GM12878 (cell line): ENCODE results near the gene CAMKMT. TPM values are rescaled to one million over a fixed set of nuclear protein-coding genes. Genes with fewer than 3 reads are reported as not detected.

Source experiments
- ATAC-seq: fragments of 200-7000 bp; cut with Tn5 transposase; 3 replicates; pipeline ENCODE4 v1.9.1; 2020; ENCODE audit warnings: mild to moderate bottlenecking, moderate library complexity
- BruUV-seq: library from RNA; stranded (reverse); fragments of 400-500 nt; replicated peaks from 2 replicates; lab custom pipeline; 2021; lab: Mats Ljungman, UMichigan
- CTCF ChIA-PET: fragments of 300-600 bp; sonication (Branson Sonifier 250); formaldehyde crosslinking; extraction: SDS; loops from one replicate; lab custom pipeline; 2021; ENCODE audit warnings: inconsistent platforms; lab: Yijun Ruan, JAX
- POLR2A ChIA-PET: fragments of 350-600 bp; formaldehyde crosslinking; extraction: SDS; loops from one replicate; lab custom pipeline; 2021; ENCODE audit warnings: inconsistent platforms; lab: Charles Lee
- RAD21 ChIA-PET: fragments of 300-600 bp; sonication (Branson Sonifier 250); formaldehyde crosslinking; loops from one replicate; lab custom pipeline; 2023; ENCODE audit warnings: antibody characterized with exemption; ENCODE audit not compliant: unreplicated experiment; lab: Charles Lee
- SMC1A ChIA-PET: fragments of 300-600 bp; sonication (Branson Sonifier 250); formaldehyde crosslinking; loops from one replicate; lab custom pipeline; 2023; ENCODE audit not compliant: unreplicated experiment, uncharacterized antibody; lab: Charles Lee
- DNase-seq: peaks from one replicate; pipeline ENCODE4 v3.0.0-alpha.2; 2011; ENCODE audit warnings: low read depth, low spot score
- FAIRE-seq: peaks from 3 replicates; lab custom pipeline; 2011; peaks lifted over from hg19 to GRCh38; lab: Jason Lieb, UNC
- H2AFZ ChIP-seq: 2 replicates; pipeline ENCODE4 v1.6.0; 2011; ENCODE audit warnings: low read depth, low read length, control low read depth; ENCODE audit not compliant: control insufficient read depth
- H3K27ac ChIP-seq: 2 replicates; pipeline ENCODE4 v1.5.1; 2011; ENCODE audit warnings: control low read depth; ENCODE audit not compliant: control insufficient read depth, insufficient read depth
- H3K27me3 ChIP-seq, 2 experiments: replicated peaks in 1 of 2; 2 replicates each; pipeline versions ENCODE4 v1.6.0 to v1.6.1; 2011; ENCODE audit warnings: low read length in 1 of 2; ENCODE audit not compliant: control insufficient read depth in 2 of 2, insufficient read depth in 2 of 2
- H3K36me3 ChIP-seq, 2 experiments: 2 replicates each; pipeline ENCODE4 v1.5.1; 2011; ENCODE audit warnings: low read length in 1 of 2; ENCODE audit not compliant: control insufficient read depth in 2 of 2, insufficient read depth in 2 of 2
- H3K4me1 ChIP-seq: 2 replicates; pipeline ENCODE4 v1.6.1; 2011; ENCODE audit warnings: mild to moderate bottlenecking, low read length, moderate library complexity, mixed read lengths; ENCODE audit not compliant: control insufficient read depth, insufficient read depth
- H3K4me2 ChIP-seq: 2 replicates; pipeline ENCODE4 v1.6.0; 2011; ENCODE audit warnings: control low read depth; ENCODE audit not compliant: control insufficient read depth, insufficient read depth
- H3K4me3 ChIP-seq: fragments of 200-600 bp; sonication (generic); 2 replicates; pipeline ENCODE4 v1.5.1; 2016
- H3K79me2 ChIP-seq: 2 replicates; pipeline ENCODE4 v1.6.0; 2011; ENCODE audit warnings: low read length; ENCODE audit not compliant: control insufficient read depth, insufficient read depth
- H3K9ac ChIP-seq: 2 replicates; pipeline ENCODE4 v1.8.0; 2011; ENCODE audit warnings: low read length, control low read depth, mixed read lengths; ENCODE audit not compliant: control insufficient read depth, insufficient read depth
- H3K9me3 ChIP-seq: replicated peaks from 3 replicates; pipeline ENCODE4 v1.5.1; 2011; ENCODE audit warnings: mild to moderate bottlenecking, low read length; ENCODE audit not compliant: control insufficient read depth, insufficient read depth
- H4K20me1 ChIP-seq: 2 replicates; pipeline ENCODE4 v1.6.0; 2011; ENCODE audit not compliant: control insufficient read depth, insufficient read depth
- ATF7 ChIP-seq: fragments of 450-650 bp; IDR thresholded peaks from 2 replicates; pipeline ENCODE4 v1.6.1; 2016; ENCODE audit warnings: low read depth, mild to moderate bottlenecking
- CBX3 ChIP-seq: fragments of 200-600 bp; sonication (generic); IDR thresholded peaks from 2 replicates; pipeline ENCODE4 v1.6.1; 2016; ENCODE audit warnings: low read depth, borderline replicate concordance
- GABPA ChIP-seq: IDR thresholded peaks from 2 replicates; pipeline ENCODE4 v1.6.1; 2014; ENCODE audit warnings: antibody characterized with exemption, low read depth, mild to moderate bottlenecking, inconsistent platforms
- GATAD2B ChIP-seq: fragments of 450-650 bp; conservative IDR thresholded peaks from 2 replicates; pipeline ENCODE4 v1.6.1; 2017; ENCODE audit warnings: low read depth, mild to moderate bottlenecking, moderate library complexity
- MAX ChIP-seq: IDR thresholded peaks from 2 replicates; pipeline ENCODE4 v1.6.1; 2012; ENCODE audit warnings: low read depth, low read length, improper control_type of control experiment
- MYC ChIP-seq: IDR thresholded peaks from 2 replicates; pipeline ENCODE4 v1.6.1; 2011; ENCODE audit warnings: mild to moderate bottlenecking, low read length, moderate library complexity, inconsistent platforms; ENCODE audit not compliant: insufficient read depth, insufficient replicate concordance, insufficient read length, severe bottlenecking
- NFYB ChIP-seq: IDR thresholded peaks from 2 replicates; pipeline ENCODE4 v1.6.1; 2011; ENCODE audit warnings: low read depth, mild to moderate bottlenecking, low read length, improper control_type of control experiment, moderate library complexity; ENCODE audit not compliant: insufficient read depth
- PRDM15 ChIP-seq: fragments of 450-650 bp; formaldehyde crosslinking; IDR thresholded peaks from 2 replicates; pipeline ENCODE4 v1.4.0; 2020; ENCODE audit warnings: mild to moderate bottlenecking, moderate library complexity
- RBBP5 ChIP-seq: fragments of 200-600 bp; sonication (generic); conservative IDR thresholded peaks from 2 replicates; pipeline ENCODE4 v1.6.1; 2016
- RELA ChIP-seq: fragments of 450-650 bp; IDR thresholded peaks from 2 replicates; pipeline ENCODE4 v1.8.0; 2014; ENCODE audit warnings: borderline replicate concordance; ENCODE audit not compliant: partially characterized antibody
- RFX5 ChIP-seq: IDR thresholded peaks from 2 replicates; pipeline ENCODE4 v1.6.1; 2011; ENCODE audit warnings: low read depth, low read length, improper control_type of control experiment
- SMAD5 ChIP-seq: IDR thresholded peaks from 2 replicates; pipeline ENCODE4 v1.6.1; 2016; ENCODE audit warnings: antibody characterized with exemption, low read depth
- TCF12 ChIP-seq: IDR thresholded peaks from 2 replicates; pipeline ENCODE4 v1.6.1; 2011; ENCODE audit warnings: low read depth, mild to moderate bottlenecking, low read length
- TCF7 ChIP-seq: IDR thresholded peaks from 2 replicates; pipeline ENCODE4 v1.6.1; 2014; ENCODE audit warnings: antibody characterized with exemption, borderline replicate concordance
- ZNF207 ChIP-seq: fragments of 450-650 bp; IDR thresholded peaks from 2 replicates; pipeline ENCODE4 v1.6.1; 2014; ENCODE audit warnings: antibody characterized with exemption, mild to moderate bottlenecking, borderline replicate concordance
- ZNF384 ChIP-seq: IDR thresholded peaks from 2 replicates; pipeline ENCODE4 v1.6.1; 2012; ENCODE audit warnings: low read depth, mild to moderate bottlenecking, low read length, improper control_type of control experiment, borderline replicate concordance
- WGBS: methylation state at CpG from one replicate; pipeline ENCODE4 v1.1.6; 2016; ENCODE audit warnings: low lambda C conversion rate; ENCODE audit not compliant: insufficient replicate concordance, insufficient coverage; ENCODE audit errors: missing lambda C conversion rate; 5-methylcytosine and 5-hydroxymethylcytosine counted together
- in situ Hi-C: fragments of 300-500 bp; cut with MboI; formaldehyde crosslinking; loops from 9 replicates; pipeline ENCODE4 v1.14.3; 2018; ENCODE audit warnings: mixed read lengths
- intact Hi-C: fragments of 100-400 bp; cut with micrococcal nuclease; formaldehyde crosslinking; loops from one replicate; pipeline ENCODE4 v1.14.2; 2022; ENCODE audit not compliant: unreplicated experiment
- polyA plus RNA-seq, 11 experiments: library from polyadenylated mRNA; depleted of rRNA in 4 of 11; unstranded in 6 of 11; stranded (reverse) in 5 of 11; fragments of >200 nt; fragmentation: Nextera tagmentation in 4 of 11; fragmentation: Illumina TruSeq in 1 of 11; extraction: Ambion mirVana in 4 of 11; extraction: Trizol in 1 of 11; gene quantifications; 1 replicate in 1 of 11; 2 replicates in 10 of 11; pipeline versions ENCODE4 v1.2.1 to v1.2.3, GENCODE V29; 2011 to 2016; ENCODE audit warnings: inconsistent platforms in 2 of 11, missing spikeins in 2 of 11, low read depth in 1 of 11
- total RNA-seq, 4 experiments: library from RNA; depleted of rRNA in 3 of 4; stranded (reverse); fragments of >200 nt in 3 of 4; fragmentation: Illumina TruSeq in 1 of 4; extraction: Trizol in 1 of 4; gene quantifications; 2 replicates each; pipeline versions ENCODE4 v1.2.1 to v1.2.3, GENCODE V29; 2013 to 2021
- TF ChIP-seq, protein P1 (sequence below): IDR thresholded peaks from 2 replicates; pipeline ENCODE4 v1.6.1; 2011; ENCODE audit warnings: mild to moderate bottlenecking, low read depth, low read length, moderate library complexity; ENCODE audit not compliant: insufficient replicate concordance

CAMKMT gene
- total and polyA plus RNA-seq, 10 of the 15 experiments (the other 5 are each of a cell fraction or from before 2014, with no cell fraction given), result 2.7 to 16.0 (median 11.8) TPM

DNA sequence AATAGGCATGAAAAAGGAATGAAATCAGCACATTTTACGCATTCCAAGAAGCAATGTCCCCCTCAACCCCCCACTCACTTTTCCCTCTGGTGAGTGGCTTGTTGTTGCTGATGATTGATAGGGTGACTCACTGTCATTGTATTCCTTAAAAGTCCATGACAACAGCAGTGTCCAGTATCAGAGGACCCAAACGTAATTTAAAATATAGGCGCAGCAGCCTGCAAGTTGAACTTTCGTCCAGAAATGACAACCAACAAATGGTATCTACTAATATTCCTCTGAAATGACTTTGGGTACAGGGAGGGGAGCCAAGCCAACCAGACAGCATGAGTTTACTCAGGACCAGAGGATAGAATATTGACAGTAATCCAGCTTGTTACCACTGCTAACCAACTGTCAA is 396.8 kb downstream of the CAMKMT start (continued):
- TF ChIP-seq MAX (no peak), RELA (no peak), MYC (no peak)
- TF ChIP-seq, all 136 proteins: peak for 0

DNA sequence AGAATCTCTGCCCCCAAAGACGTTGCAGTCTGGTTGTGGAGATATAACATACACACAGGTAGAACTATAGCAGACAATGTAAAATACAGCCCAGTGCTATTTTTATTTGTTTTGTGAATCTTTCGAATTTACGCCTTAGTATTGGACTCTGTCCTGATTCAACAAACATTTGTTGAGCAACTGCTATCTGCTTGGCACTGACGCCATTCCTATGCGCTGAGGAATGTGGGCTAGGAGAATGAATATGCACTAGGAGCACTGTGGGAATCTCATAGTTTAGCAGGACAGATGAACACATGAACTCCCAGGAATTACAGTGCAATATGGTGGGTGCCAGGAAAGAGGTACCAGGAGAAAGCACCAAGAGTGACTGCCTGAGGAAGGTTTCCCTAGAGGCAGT is 398.1 kb downstream of the CAMKMT start:
- SMC1A ChIA-PET, result no interaction called here
- TF ChIP-seq RBBP5 (no peak), NFYB (no peak), ZNF384 (no peak), ZNF207 (no peak), GABPA (no peak), TCF7 (no peak), SMAD5 (no peak), GATAD2B (no peak), TCF12 (no peak), RFX5 (no peak), CBX3 (no peak), ATF7 (no peak), PRDM15 (no peak)
- TF ChIP-seq, protein P1, sequence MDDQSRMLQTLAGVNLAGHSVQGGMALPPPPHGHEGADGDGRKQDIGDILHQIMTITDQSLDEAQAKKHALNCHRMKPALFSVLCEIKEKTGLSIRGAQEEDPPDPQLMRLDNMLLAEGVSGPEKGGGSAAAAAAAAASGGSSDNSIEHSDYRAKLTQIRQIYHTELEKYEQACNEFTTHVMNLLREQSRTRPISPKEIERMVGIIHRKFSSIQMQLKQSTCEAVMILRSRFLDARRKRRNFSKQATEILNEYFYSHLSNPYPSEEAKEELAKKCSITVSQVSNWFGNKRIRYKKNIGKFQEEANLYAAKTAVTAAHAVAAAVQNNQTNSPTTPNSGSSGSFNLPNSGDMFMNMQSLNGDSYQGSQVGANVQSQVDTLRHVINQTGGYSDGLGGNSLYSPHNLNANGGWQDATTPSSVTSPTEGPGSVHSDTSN, result no peak

More for the DNA sequence above, 398.1 kb downstream of the CAMKMT start:
- no peaks in the 10 kb centered on the region for H3K9me3 ChIP-seq
- H3K79me2 ChIP-seq, result no peaks in the 10 kb centered on the region
- ChIA-PET RAD21 (no interaction called here), CTCF (no interaction called here), POLR2A (no interaction called here)
- no peaks in the 10 kb centered on the region for H3K27me3 ChIP-seq
- in situ Hi-C loops (no loop called here), intact Hi-C loops (no loop called here)
- DNase-seq (no peak), ATAC-seq (no peak), FAIRE-seq (no peak)
- no peak overlapping the region for H3K4me2 ChIP-seq
- no peak overlapping the region for H2AFZ ChIP-seq
- no peaks in the 10 kb centered on the region for H4K20me1 ChIP-seq
- no peak overlapping the region for H3K4me3 ChIP-seq
- 93% methylated on average over 5 of the region's 5 CpGs for WGBS
- no peak overlapping the region for H3K27ac ChIP-seq
- no peaks in the 10 kb centered on the region for H3K4me1 ChIP-seq
- no TSS peak for BruUV-seq
- no peak overlapping the region for H3K9ac ChIP-seq
- H3K36me3 ChIP-seq, result no peaks in the 10 kb centered on the region
